Adrenal gland (tissue), 12 donors: ENCODE data around the gene TFEC. TPM values are rescaled to one million over a fixed set of nuclear protein-coding genes. Genes with fewer than 3 reads are reported as not detected.

Source experiments
- DNase-seq, 7 donors: peaks; one replicate each; pipeline ENCODE4 v3.0.0-alpha.2; 2019 to 2020
- H3K27ac ChIP-seq, 5 donors: fragments of 200-600 bp; sonication (generic) in 4 of 5; 1 replicate in 3 of 5; 2 replicates in 2 of 5; pipeline versions ENCODE4 v1.5.1 to v1.8.0; 2016 to 2020; ENCODE audit warnings: mild to moderate bottlenecking in 1 of 5
- H3K27me3 ChIP-seq: fragments of 200-600 bp; 2 replicates; pipeline ENCODE4 v1.8.0; 2021
- H3K36me3 ChIP-seq, 2 donors: fragments of 200-600 bp; replicated peaks in 1 of 2; 1 replicate in 1 of 2; 2 replicates in 1 of 2; pipeline versions ENCODE4 v1.5.1 to v1.8.0; 2018 to 2022
- H3K4me1 ChIP-seq, 2 donors: fragments of 200-600 bp; replicated peaks in 1 of 2; 1 replicate in 1 of 2; 2 replicates in 1 of 2; pipeline versions ENCODE4 v1.5.1 to v1.8.0; 2018 to 2021
- H3K4me3 ChIP-seq, 4 donors: fragments of 200-600 bp; sonication (generic) in 3 of 4; one replicate each; pipeline ENCODE4 v1.5.1; 2016 to 2018
- H3K9me3 ChIP-seq, 3 donors: fragments of 200-600 bp; sonication (generic) in 1 of 3; replicated peaks in 1 of 3; 1 replicate in 2 of 3; 2 replicates in 1 of 3; pipeline versions ENCODE4 v1.5.1 to v1.8.0; 2016 to 2021
- POLR2A ChIP-seq, 2 donors: fragments of 450-650 bp; IDR thresholded peaks; one replicate each; pipeline ENCODE4 v1.6.1; 2017; ENCODE audit warnings: antibody characterized with exemption in 2 of 2, mild to moderate bottlenecking in 2 of 2, moderate library complexity in 1 of 2
- WGBS, 4 donors: extraction: QIAGEN DNeasy Blood & Tissue Kit in 2 of 4; methylation state at CpG; one replicate each; pipeline versions ENCODE4 v1.1.5 to v1.1.7; 2013 to 2017; 5-methylcytosine and 5-hydroxymethylcytosine counted together
- intact Hi-C, 2 donors: fragments of 100-400 bp; cut with DNase I; formaldehyde crosslinking; loops; one replicate each; pipeline versions ENCODE4 v1.14.1 to v1.15.0; 2022 to 2023
- polyA plus RNA-seq, 3 donors: library from polyadenylated mRNA; stranded (reverse); fragments of 200-250 nt in 2 of 3; fragments of 350-450 nt in 1 of 3; fragmentation: Illumina TruSeq in 1 of 3; extraction: RNeasy Lipid Tissue Mini Kit (QIAGEN cat#74804) in 1 of 3; gene quantifications; one replicate each; pipeline ENCODE4 v1.2.3, GENCODE V29; 2013 to 2014
- total RNA-seq, 9 donors: library from RNA; depleted of rRNA in 4 of 9; stranded (reverse); fragments of >200 nt in 4 of 9; fragments of 120-200 nt in 1 of 9; fragmentation: NEBNext Ultra II Directional in 1 of 9; extraction: Animal tissue kit (Norgen Biotek cat#: 25700) in 1 of 9; gene quantifications; one replicate each; pipeline versions ENCODE4 v1.1.0 to v1.2.4, GENCODE V29; 2013 to 2023
- TF ChIP-seq, protein P1 (sequence below), 6 experiments: fragments of 450-650 bp in 4 of 6; fragments of 200-600 bp in 2 of 6; sonication (generic) in 1 of 6; IDR thresholded peaks; 1 replicate in 5 of 6; 2 replicates in 1 of 6; pipeline versions ENCODE4 v1.5.1 to v1.8.0; 2016 to 2021; ENCODE audit warnings: antibody characterized with exemption in 6 of 6, mild to moderate bottlenecking in 2 of 6, moderate library complexity in 1 of 6
- donor health status: healthy with polysubstance abuse.
- donor health status: Bipolar disorder and iron deficiency.
- donor health status: DM: yes; HTN: yes; CAD: no.
- donor health status: DM: no; HTN: no; CAD: no.
- donor health status: DM: no; HTN: no; CAD: no.
- donor health status: DM: yes; HTN: yes; CAD: no.

The TFEC gene
- total and polyA plus RNA-seq, 12 donors, result 1.00 to 16.4 (median 4.5) TPM

DNA sequence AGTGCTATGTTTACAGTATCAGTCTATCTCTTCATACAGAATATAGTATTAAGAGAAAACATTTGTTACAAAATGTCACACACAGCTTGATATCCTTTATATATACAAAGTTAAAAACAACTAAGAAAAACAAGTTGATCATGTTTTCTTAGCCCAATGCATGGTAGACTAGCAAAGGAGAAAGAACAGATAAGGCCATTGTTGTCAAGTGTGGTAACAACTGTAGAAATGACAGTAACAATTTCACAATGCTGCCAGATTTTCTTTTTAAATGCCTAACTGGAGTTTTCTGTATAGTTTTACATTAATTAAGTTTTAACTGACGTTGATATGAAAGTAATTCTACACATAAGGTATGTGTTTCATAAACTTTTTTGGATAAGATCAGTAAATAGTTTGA is 65.8 kb downstream of the TFEC start:
- Histone ChIP-seq H3K4me1 (no peaks in the 10 kb centered on the region), H3K27ac (no peak overlapping the region), H3K9me3 (no peaks in the 10 kb centered on the region), H3K4me3 (no peak overlapping the region), H3K36me3 (no peaks in the 10 kb centered on the region), H3K27me3 (no peaks in the 10 kb centered on the region)
- DNase-seq, result no peak
- intact Hi-C loops, result no loop called here
- TF ChIP-seq POLR2A (IDR thresholded peaks at IDR 0.05), result no peak
- TF ChIP-seq, protein P1, sequence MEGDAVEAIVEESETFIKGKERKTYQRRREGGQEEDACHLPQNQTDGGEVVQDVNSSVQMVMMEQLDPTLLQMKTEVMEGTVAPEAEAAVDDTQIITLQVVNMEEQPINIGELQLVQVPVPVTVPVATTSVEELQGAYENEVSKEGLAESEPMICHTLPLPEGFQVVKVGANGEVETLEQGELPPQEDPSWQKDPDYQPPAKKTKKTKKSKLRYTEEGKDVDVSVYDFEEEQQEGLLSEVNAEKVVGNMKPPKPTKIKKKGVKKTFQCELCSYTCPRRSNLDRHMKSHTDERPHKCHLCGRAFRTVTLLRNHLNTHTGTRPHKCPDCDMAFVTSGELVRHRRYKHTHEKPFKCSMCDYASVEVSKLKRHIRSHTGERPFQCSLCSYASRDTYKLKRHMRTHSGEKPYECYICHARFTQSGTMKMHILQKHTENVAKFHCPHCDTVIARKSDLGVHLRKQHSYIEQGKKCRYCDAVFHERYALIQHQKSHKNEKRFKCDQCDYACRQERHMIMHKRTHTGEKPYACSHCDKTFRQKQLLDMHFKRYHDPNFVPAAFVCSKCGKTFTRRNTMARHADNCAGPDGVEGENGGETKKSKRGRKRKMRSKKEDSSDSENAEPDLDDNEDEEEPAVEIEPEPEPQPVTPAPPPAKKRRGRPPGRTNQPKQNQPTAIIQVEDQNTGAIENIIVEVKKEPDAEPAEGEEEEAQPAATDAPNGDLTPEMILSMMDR (IDR thresholded peaks at IDR 0.05), result no peak
- 48 to 67% (median 55%) methylated on average over 1 of the region's 1 CpG for WGBS, 4 donors

DNA sequence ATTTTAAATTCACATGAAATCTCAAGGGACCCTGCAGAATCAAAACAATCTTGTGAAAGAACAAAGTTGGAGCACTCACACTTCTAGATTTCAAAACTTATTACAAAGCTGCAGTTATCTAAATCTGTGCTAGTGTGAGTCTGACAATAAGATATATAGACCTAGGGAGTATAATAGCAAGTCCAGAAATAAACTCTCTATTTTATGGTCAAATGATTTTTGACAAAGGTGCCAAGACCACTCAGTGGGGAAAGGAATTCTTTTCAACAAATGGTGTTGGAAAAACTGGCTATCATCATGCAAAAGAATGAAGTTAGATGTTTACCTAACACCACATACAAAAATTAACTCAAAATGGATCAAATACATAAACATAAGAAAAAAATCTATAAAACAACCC is 68.2 kb downstream of the TFEC start:
- no peak for TF ChIP-seq POLR2A (IDR thresholded peaks at IDR 0.05)
- TF ChIP-seq, protein P1 (IDR thresholded peaks at IDR 0.05), result no peak
- Histone ChIP-seq H3K4me1 (no peaks in the 10 kb centered on the region), H3K4me3 (no peak overlapping the region), H3K9me3 (no peaks in the 10 kb centered on the region), H3K27ac (no peak overlapping the region), H3K36me3 (no peaks in the 10 kb centered on the region), H3K27me3 (no peaks in the 10 kb centered on the region)
- DNase-seq, result no peak
- intact Hi-C loops, result no loop called here

DNA sequence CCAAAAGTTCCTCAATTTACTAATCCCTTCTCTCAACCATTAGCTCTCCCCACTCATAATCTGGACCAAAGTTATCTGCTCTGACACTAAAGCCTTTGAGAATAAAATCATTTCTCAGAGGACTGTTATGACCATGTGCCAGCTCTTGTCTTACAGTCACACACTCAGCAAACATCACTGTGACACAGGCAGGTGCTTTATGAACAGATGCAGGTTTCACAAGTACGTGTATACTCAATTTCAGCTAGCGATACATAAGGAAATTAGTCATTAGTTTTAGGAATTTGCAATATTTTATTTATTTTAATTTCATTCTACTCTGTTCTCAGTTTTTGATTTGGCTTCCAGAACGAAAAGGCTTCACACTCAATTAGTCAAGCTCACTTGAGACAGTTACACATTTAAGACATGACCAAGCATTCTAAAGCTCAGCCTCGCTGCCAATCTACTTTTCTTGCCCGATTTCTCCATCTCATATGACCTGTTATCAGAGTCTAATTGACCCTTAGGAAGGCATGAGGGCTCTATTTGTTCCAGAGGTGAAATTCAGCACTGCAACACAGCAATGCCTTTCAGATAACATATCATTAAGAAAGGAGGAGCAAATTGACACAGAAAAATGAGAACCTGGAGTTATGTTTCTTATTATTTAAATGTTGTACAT is 76.8 kb downstream of the TFEC start:
- no peaks in the 10 kb centered on the region for H3K36me3 ChIP-seq
- no peak for TF ChIP-seq POLR2A (IDR thresholded peaks at IDR 0.05)
- TF ChIP-seq, protein P1 (IDR thresholded peaks at IDR 0.05), result no peak
- H3K9me3 ChIP-seq, result no peaks in the 10 kb centered on the region
- 73 to 86% (median 76%) methylated on average over 5 of the region's 5 CpGs for WGBS, 4 donors
- intact Hi-C loops, result no loop called here
- no peak overlapping the region for H3K27ac ChIP-seq
- no peaks in the 10 kb centered on the region for H3K27me3 ChIP-seq
- no peak for DNase-seq
- H3K4me1 ChIP-seq, result no peaks in the 10 kb centered on the region
- no peak overlapping the region for H3K4me3 ChIP-seq

DNA sequence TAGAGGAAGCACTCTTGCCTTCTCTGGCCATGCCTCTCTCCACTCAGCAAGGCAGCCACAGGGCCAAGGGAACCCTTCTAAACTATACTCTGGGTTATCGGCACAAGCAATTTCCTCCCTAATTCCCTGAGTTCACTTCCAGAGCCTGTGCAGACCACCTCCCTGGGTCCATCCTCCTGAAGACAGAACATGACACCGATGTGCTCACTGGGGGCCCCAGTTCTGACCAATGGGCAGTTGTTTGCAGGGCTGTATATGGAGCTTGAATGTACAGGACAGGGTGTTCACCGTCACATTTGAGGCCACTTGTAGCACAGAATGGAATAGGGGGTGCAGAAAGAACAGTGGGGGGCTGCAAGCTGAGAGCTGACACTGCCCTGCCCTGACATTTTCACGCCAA is 77.7 kb downstream of the TFEC start:
- no peak for DNase-seq
- no peaks in the 10 kb centered on the region for H3K9me3 ChIP-seq
- H3K36me3 ChIP-seq, result no peaks in the 10 kb centered on the region
- H3K4me3 ChIP-seq, result no peak overlapping the region
- H3K27ac ChIP-seq, result no peak overlapping the region
- intact Hi-C loops, result no loop called here
- TF ChIP-seq, protein P1 (IDR thresholded peaks at IDR 0.05), result no peak
- TF ChIP-seq POLR2A (IDR thresholded peaks at IDR 0.05), result no peak
- 82 to 93% (median 86%) methylated on average over 4 of the region's 4 CpGs for WGBS, 4 donors
- no peaks in the 10 kb centered on the region for H3K27me3 ChIP-seq
- no peaks in the 10 kb centered on the region for H3K4me1 ChIP-seq
